Ureter (tissue), 1 donor: Measurements from ENCODE around the gene SALL3. TPM values are rescaled to one million over a fixed set of nuclear protein-coding genes. Genes with fewer than 3 reads are reported as not detected.
A peak's percentile ranks its signal among the peaks of the same experiment; 100 is the strongest.

Experiments used
- DNase-seq: peaks from one replicate; pipeline ENCODE4 v3.0.0-alpha.2; 2020; ENCODE audit warnings: low spot score
- total RNA-seq: library from RNA; stranded (reverse); gene quantifications from one replicate; pipeline ENCODE4 v1.2.4, GENCODE V29; 2023
- donor health status: DM: yes; HTN: yes; CAD: no.

The SALL3 gene
- total RNA-seq, 1 donor from 2014 or later, result 0.44 TPM

GRCh38 chr18:78980279-78980771 is 707 bp downstream of the SALL3 start:
- no peak for DNase-seq

GRCh38 chr18:78980777-78981380 is 1.3 kb downstream of the SALL3 start:
- no peak for DNase-seq

- DNase-seq, result no peak
Measured at GRCh38 chr18:78981394-78981831, 1.8 kb downstream of the SALL3 start.

GRCh38 chr18:78981989-78982620 is 2.5 kb downstream of the SALL3 start:
- no peak for DNase-seq

- no peak for DNase-seq
Measured at GRCh38 chr18:78983512-78983911, 3.9 kb downstream of the SALL3 start.

- no peak for DNase-seq
Measured at GRCh38 chr18:78984941-78985784, 5.5 kb downstream of the SALL3 start.

GRCh38 chr18:78986018-78986481 is 6.4 kb downstream of the SALL3 start:
- DNase-seq, result no peak

GRCh38 chr18:78991446-78991845 is 11.8 kb downstream of the SALL3 start:
- DNase-seq, result no peak

- DNase-seq, result no peak
Measured at GRCh38 chr18:78992041-78993011, 12.7 kb downstream of the SALL3 start.

GRCh38 chr18:78993014-78993926 is 13.7 kb downstream of the SALL3 start:
- DNase-seq, result no peak

GRCh38 chr18:78994000-78994399 is 14.4 kb downstream of the SALL3 start:
- DNase-seq, result no peak

- DNase-seq, result no peak
Measured at GRCh38 chr18:78994531-78994930, 14.9 kb downstream of the SALL3 start.

- DNase-seq, result no peak
Measured at GRCh38 chr18:78994977-78995582, 15.5 kb downstream of the SALL3 start.

- DNase-seq, result no peak
Measured at GRCh38 chr18:78995740-78996395, 16.2 kb downstream of the SALL3 start.

- DNase-seq, result no peak
Measured at GRCh38 chr18:78996741-78997490, 17.3 kb downstream of the SALL3 start.

- no peak for DNase-seq
Measured at GRCh38 chr18:78998371-78999071, 18.9 kb downstream of the SALL3 start.

GRCh38 chr18:78999939-79000338 is 20.3 kb downstream of the SALL3 start:
- peak; percentile 62 for DNase-seq

GRCh38 chr18:79000997-79001396 is 21.4 kb downstream of the SALL3 start:
- DNase-seq, result no peak
